Liver (tissue), 9 donors: Measurements from ENCODE around the gene ELP4. TPM values are rescaled to one million over a fixed set of nuclear protein-coding genes. Genes with fewer than 3 reads are reported as not detected.

ENCODE experiments used
- DNase-seq: peaks from one replicate; pipeline ENCODE4 v3.0.0-alpha.2; 2017; ENCODE audit warnings: low spot score
- H3K27ac ChIP-seq, 2 donors: one replicate each; pipeline ENCODE4 v1.7.0; 2013; ENCODE audit warnings: inconsistent platforms in 2 of 2, low read length in 2 of 2, control low read depth in 1 of 2, low read depth in 1 of 2, mild to moderate bottlenecking in 1 of 2
- H3K27me3 ChIP-seq, 4 donors: one replicate each; pipeline versions ENCODE4 v1.6.1 to v1.7.0; 2013; ENCODE audit warnings: low read length in 3 of 4, inconsistent platforms in 1 of 4, mild to moderate bottlenecking in 1 of 4, moderate library complexity in 1 of 4; ENCODE audit not compliant: control insufficient read depth in 4 of 4, insufficient read depth in 4 of 4
- H3K36me3 ChIP-seq, 4 donors: one replicate each; pipeline versions ENCODE4 v1.6.1 to v1.7.0; 2013; ENCODE audit warnings: low read length in 3 of 4, mild to moderate bottlenecking in 3 of 4, low read depth in 1 of 4, moderate library complexity in 1 of 4; ENCODE audit not compliant: control insufficient read depth in 4 of 4, insufficient read depth in 3 of 4
- H3K4me1 ChIP-seq, 4 donors: one replicate each; pipeline versions ENCODE4 v1.6.1 to v1.7.0; 2013; ENCODE audit warnings: low read length in 3 of 4, mild to moderate bottlenecking in 3 of 4, moderate library complexity in 1 of 4; ENCODE audit not compliant: control insufficient read depth in 4 of 4, insufficient read depth in 4 of 4
- H3K4me3 ChIP-seq, 3 donors: one replicate each; pipeline versions ENCODE4 v1.6.1 to v1.7.0; 2013; ENCODE audit warnings: low read length in 3 of 3, control low read depth in 1 of 3, low read depth in 1 of 3, mild to moderate bottlenecking in 1 of 3
- H3K9ac ChIP-seq, 2 donors: one replicate each; pipeline ENCODE4 v1.7.0; 2013; ENCODE audit warnings: low read length in 2 of 2, mild to moderate bottlenecking in 2 of 2, moderate library complexity in 2 of 2, control low read depth in 1 of 2, low read depth in 1 of 2
- H3K9me3 ChIP-seq, 4 donors: one replicate each; pipeline versions ENCODE4 v1.6.1 to v1.7.0; 2013; ENCODE audit warnings: low read length in 3 of 4; ENCODE audit not compliant: control insufficient read depth in 4 of 4
- EGR1 ChIP-seq, 2 donors: IDR thresholded peaks; 2 replicates each; pipeline ENCODE4 v1.6.1; 2016 to 2018; ENCODE audit warnings: antibody characterized with exemption in 2 of 2, low read depth in 2 of 2
- FOXA1 ChIP-seq: IDR thresholded peaks from 2 replicates; pipeline ENCODE4 v1.6.1; 2016; ENCODE audit warnings: antibody characterized with exemption
- GABPA ChIP-seq, 2 donors: IDR thresholded peaks in 1 of 2; conservative IDR thresholded peaks in 1 of 2; 2 replicates each; pipeline ENCODE4 v1.6.1; 2016; ENCODE audit warnings: antibody characterized with exemption in 2 of 2, mild to moderate bottlenecking in 1 of 2, moderate library complexity in 1 of 2
- HNF4G ChIP-seq: IDR thresholded peaks from 2 replicates; pipeline ENCODE4 v1.6.1; 2016; ENCODE audit warnings: antibody characterized with exemption
- JUND ChIP-seq, 2 donors: IDR thresholded peaks; 2 replicates each; pipeline ENCODE4 v1.6.1; 2016; ENCODE audit warnings: antibody characterized with exemption in 2 of 2
- NR2F2 ChIP-seq: IDR thresholded peaks from 2 replicates; pipeline ENCODE4 v1.6.1; 2016; ENCODE audit warnings: antibody characterized with exemption
- RAD21 ChIP-seq, 2 donors: IDR thresholded peaks; 2 replicates each; pipeline ENCODE4 v1.6.1; 2016; ENCODE audit warnings: antibody characterized with exemption in 2 of 2, mild to moderate bottlenecking in 2 of 2
- REST ChIP-seq: IDR thresholded peaks from 2 replicates; pipeline ENCODE4 v1.6.1; 2016; ENCODE audit warnings: antibody characterized with exemption, mild to moderate bottlenecking
- RXRA ChIP-seq, 2 donors: IDR thresholded peaks; 2 replicates each; pipeline ENCODE4 v1.6.1; 2017 to 2018; ENCODE audit warnings: antibody characterized with exemption in 2 of 2, mild to moderate bottlenecking in 1 of 2
- SP1 ChIP-seq: IDR thresholded peaks from 2 replicates; pipeline ENCODE4 v1.6.1; 2018; ENCODE audit warnings: antibody characterized with exemption, mild to moderate bottlenecking
- TAF1 ChIP-seq: conservative IDR thresholded peaks from 2 replicates; pipeline ENCODE4 v1.6.1; 2016; ENCODE audit warnings: antibody characterized with exemption, mild to moderate bottlenecking
- WGBS: extraction: QIAGEN DNeasy Blood & Tissue Kit; methylation state at CpG from one replicate; pipeline ENCODE4 v1.1.7; 2013; 5-methylcytosine and 5-hydroxymethylcytosine counted together
- polyA plus RNA-seq, 2 donors: library from polyadenylated mRNA; stranded (reverse) in 1 of 2; unstranded in 1 of 2; fragments of 200-250 nt in 1 of 2; fragments of >200 nt in 1 of 2; fragmentation: Nextera tagmentation in 1 of 2; extraction: Ambion mirVana in 1 of 2; gene quantifications; one replicate each; pipeline versions ENCODE4 v1.2.1 to v1.2.3, GENCODE V29; 2013 to 2015
- total RNA-seq, 2 donors: library from RNA; depleted of rRNA; stranded (reverse); fragments of >200 nt; gene quantifications; one replicate each; pipeline ENCODE4 v1.2.3, GENCODE V29; 2014
- TF ChIP-seq, protein P1 (sequence below): fragments of 150-350 bp; IDR thresholded peaks from 2 replicates; pipeline ENCODE4 v1.5.1; 2017; ENCODE audit warnings: improper control_type of control experiment, low read depth, low read length; ENCODE audit not compliant: missing input control
- TF ChIP-seq, protein P2 (sequence below): IDR thresholded peaks from 2 replicates; pipeline ENCODE4 v1.6.1; 2016; ENCODE audit warnings: antibody characterized with exemption
- TF ChIP-seq, protein P3 (sequence below): IDR thresholded peaks from 2 replicates; pipeline ENCODE4 v1.6.1; 2016; ENCODE audit warnings: antibody characterized with exemption
- TF ChIP-seq, protein P4 (sequence below): IDR thresholded peaks from 2 replicates; pipeline ENCODE4 v1.6.1; 2016; ENCODE audit warnings: antibody characterized with exemption
- donor health status: healthy.
- donor health status: healthy.
- donor health status: healthy.
- donor health status: healthy.
- donor health status: healthy.

The ELP4 gene
- total and polyA plus RNA-seq, 4 donors = 6.0 to 18.8 (median 12.5) TPM

- peaks cover 0 to 2% (median under 1%) of the 10 kb centered on the region in 4 donors for H3K9me3 ChIP-seq
- peaks cover 2 to 21% (median 7%) of the 10 kb centered on the region in 4 donors for H3K27me3 ChIP-seq
- no peaks in the 10 kb centered on the region for H3K36me3 ChIP-seq
- 78% methylated on average over 4 of the region's 4 CpGs for WGBS
- no peak overlapping the region for H3K4me3 ChIP-seq
- H3K9ac ChIP-seq = no peak overlapping the region
- H3K27ac ChIP-seq = no peak overlapping the region
- DNase-seq = no peak
- TF ChIP-seq RXRA (IDR thresholded peaks at IDR 0.05) = no peak
- TF ChIP-seq, protein P1, sequence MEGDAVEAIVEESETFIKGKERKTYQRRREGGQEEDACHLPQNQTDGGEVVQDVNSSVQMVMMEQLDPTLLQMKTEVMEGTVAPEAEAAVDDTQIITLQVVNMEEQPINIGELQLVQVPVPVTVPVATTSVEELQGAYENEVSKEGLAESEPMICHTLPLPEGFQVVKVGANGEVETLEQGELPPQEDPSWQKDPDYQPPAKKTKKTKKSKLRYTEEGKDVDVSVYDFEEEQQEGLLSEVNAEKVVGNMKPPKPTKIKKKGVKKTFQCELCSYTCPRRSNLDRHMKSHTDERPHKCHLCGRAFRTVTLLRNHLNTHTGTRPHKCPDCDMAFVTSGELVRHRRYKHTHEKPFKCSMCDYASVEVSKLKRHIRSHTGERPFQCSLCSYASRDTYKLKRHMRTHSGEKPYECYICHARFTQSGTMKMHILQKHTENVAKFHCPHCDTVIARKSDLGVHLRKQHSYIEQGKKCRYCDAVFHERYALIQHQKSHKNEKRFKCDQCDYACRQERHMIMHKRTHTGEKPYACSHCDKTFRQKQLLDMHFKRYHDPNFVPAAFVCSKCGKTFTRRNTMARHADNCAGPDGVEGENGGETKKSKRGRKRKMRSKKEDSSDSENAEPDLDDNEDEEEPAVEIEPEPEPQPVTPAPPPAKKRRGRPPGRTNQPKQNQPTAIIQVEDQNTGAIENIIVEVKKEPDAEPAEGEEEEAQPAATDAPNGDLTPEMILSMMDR = no peak
- no peak for TF ChIP-seq HNF4G
- no peak for TF ChIP-seq GABPA (IDR thresholded peaks at IDR 0.05 in 1 of 2, conservative IDR thresholded peaks at IDR 0.05 in 1 of 2)
- TF ChIP-seq EGR1 (IDR thresholded peaks at IDR 0.05; ENCODE audit: low read depth in 2 of 2) = no peak
- TF ChIP-seq, protein P2, sequence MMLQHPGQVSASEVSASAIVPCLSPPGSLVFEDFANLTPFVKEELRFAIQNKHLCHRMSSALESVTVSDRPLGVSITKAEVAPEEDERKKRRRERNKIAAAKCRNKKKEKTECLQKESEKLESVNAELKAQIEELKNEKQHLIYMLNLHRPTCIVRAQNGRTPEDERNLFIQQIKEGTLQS = no peak
- TF ChIP-seq, protein P3, sequence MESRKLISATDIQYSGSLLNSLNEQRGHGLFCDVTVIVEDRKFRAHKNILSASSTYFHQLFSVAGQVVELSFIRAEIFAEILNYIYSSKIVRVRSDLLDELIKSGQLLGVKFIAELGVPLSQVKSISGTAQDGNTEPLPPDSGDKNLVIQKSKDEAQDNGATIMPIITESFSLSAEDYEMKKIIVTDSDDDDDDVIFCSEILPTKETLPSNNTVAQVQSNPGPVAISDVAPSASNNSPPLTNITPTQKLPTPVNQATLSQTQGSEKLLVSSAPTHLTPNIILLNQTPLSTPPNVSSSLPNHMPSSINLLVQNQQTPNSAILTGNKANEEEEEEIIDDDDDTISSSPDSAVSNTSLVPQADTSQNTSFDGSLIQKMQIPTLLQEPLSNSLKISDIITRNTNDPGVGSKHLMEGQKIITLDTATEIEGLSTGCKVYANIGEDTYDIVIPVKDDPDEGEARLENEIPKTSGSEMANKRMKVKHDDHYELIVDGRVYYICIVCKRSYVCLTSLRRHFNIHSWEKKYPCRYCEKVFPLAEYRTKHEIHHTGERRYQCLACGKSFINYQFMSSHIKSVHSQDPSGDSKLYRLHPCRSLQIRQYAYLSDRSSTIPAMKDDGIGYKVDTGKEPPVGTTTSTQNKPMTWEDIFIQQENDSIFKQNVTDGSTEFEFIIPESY = no peak
- TF ChIP-seq SP1 = no peak
- no peak for TF ChIP-seq NR2F2
- TF ChIP-seq FOXA1 = no peak
- TF ChIP-seq, protein P4, sequence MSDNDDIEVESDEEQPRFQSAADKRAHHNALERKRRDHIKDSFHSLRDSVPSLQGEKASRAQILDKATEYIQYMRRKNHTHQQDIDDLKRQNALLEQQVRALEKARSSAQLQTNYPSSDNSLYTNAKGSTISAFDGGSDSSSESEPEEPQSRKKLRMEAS = no peak
- TF ChIP-seq RAD21 (IDR thresholded peaks at IDR 0.05) = no peak
- no peak for TF ChIP-seq TAF1
- TF ChIP-seq JUND (IDR thresholded peaks at IDR 0.05) = no peak
- TF ChIP-seq REST = no peak
- H3K4me1 ChIP-seq = peaks cover 10 to 15% (median 15%) of the 10 kb centered on the region in 4 donors
Measured at GRCh38 chr11:31794548-31794947, 285.0 kb downstream of the ELP4 start.
